Ectodermal cell (in vitro differentiated cells): ENCODE data around the gene FIGN.

Experiments
- H3K27ac ChIP-seq: 2 replicates; pipeline ENCODE4 v1.7.0; 2013; ENCODE audit warnings: mild to moderate bottlenecking, low read depth, low read length; ENCODE audit not compliant: insufficient read depth, poor library complexity, severe bottlenecking
- H3K27me3 ChIP-seq: 2 replicates; pipeline ENCODE4 v1.7.0; 2013; ENCODE audit warnings: mild to moderate bottlenecking, low read length; ENCODE audit not compliant: insufficient read depth, control insufficient read depth, poor library complexity, severe bottlenecking
- H3K36me3 ChIP-seq: one replicate; pipeline ENCODE4 v1.7.0; 2013; ENCODE audit warnings: low read length; ENCODE audit not compliant: control insufficient read depth, insufficient read depth
- H3K4me1 ChIP-seq: one replicate; pipeline ENCODE4 v1.7.0; 2013; ENCODE audit warnings: low read length; ENCODE audit not compliant: control insufficient read depth, insufficient read depth
- H3K4me3 ChIP-seq: 2 replicates; pipeline ENCODE4 v1.7.0; 2013; ENCODE audit warnings: low read depth, low read length, control low read depth; ENCODE audit not compliant: insufficient read depth
- H3K9me3 ChIP-seq: 2 replicates; pipeline ENCODE4 v1.7.0; 2013; ENCODE audit warnings: mild to moderate bottlenecking, low read length, moderate library complexity; ENCODE audit not compliant: control insufficient read depth
- WGBS, 2 experiments: methylation state at CpG; one replicate each; pipeline ENCODE4 v1.1.7; 2013; ENCODE audit warnings: missing lambda C conversion rate in 2 of 2; 5-methylcytosine and 5-hydroxymethylcytosine counted together

Gene FIGN

DNA sequence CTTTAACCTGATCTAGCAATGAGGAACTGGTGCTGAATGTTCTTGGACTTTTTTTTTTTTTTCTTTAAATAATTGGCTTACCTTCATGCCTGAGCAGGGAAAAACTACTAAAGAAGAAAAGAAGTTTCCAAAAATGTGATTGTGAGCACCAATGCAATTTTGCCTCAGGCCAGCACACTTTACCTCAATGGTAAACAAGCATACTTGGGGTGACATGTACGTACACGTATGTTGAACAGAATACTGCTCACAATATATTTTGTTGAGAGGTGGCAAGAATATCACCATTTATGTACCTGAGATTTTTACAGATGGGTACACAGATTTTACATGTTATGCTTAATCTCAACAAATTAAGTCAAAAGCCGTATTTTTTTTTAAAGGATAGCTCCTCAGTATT lies 144.3 kb downstream of the FIGN start:
- no peaks in the 10 kb centered on the region for H3K36me3 ChIP-seq
- 91 to 100% methylated on average over 3 of the region's 3 CpGs for WGBS, 2 experiments
- peaks cover 26% of the 10 kb centered on the region for H3K4me1 ChIP-seq
- no peaks in the 10 kb centered on the region for H3K9me3 ChIP-seq
- H3K27me3 ChIP-seq, result no peaks in the 10 kb centered on the region
- no peak overlapping the region for H3K27ac ChIP-seq
- no peak overlapping the region for H3K4me3 ChIP-seq

DNA sequence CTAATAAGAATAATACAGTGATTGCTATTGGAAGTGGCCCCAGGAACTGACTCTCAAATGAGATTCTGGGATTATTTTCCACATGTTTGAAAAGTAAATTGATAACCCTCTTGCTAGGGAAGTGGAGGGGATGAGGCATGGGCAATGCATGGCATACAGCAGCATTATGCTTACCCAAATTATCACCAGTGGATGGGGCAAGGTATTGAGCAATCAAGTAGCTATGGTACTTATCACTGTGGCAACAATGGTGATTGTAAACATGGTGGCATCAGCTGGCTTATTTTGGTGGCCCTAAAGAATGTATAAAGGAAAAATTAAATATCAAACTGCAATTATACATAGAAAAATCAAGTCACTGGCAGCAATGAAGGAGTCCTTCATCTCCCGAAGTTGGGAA lies 155.1 kb downstream of the FIGN start:
- Histone ChIP-seq H3K36me3 (no peaks in the 10 kb centered on the region), H3K4me1 (no peaks in the 10 kb centered on the region), H3K27ac (no peak overlapping the region), H3K4me3 (no peak overlapping the region), H3K9me3 (no peaks in the 10 kb centered on the region), H3K27me3 (no peaks in the 10 kb centered on the region)
- WGBS, 2 experiments, result 86 to 94% methylated on average over 1 of the region's 1 CpG

DNA sequence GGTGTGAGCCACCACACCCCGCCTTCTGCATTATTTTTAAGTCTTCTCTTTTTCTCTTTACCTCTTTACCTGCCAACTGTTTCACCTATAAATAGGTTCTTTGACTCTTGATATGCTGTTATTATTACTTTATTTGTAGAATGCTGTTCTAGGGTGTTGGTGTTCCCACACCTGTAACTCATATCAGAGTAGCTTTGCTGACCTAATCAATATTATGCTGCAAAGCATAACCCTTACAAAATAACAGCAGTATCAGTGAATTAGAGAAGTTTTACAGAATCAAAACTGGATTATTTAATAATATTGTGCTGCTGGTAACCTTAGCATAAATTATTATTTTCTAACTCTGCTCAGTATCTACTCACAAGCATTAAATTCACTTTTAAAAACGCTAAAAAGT lies 161.5 kb downstream of the FIGN start:
- no peaks in the 10 kb centered on the region for H3K4me1 ChIP-seq
- no peaks in the 10 kb centered on the region for H3K27me3 ChIP-seq
- no peak overlapping the region for H3K27ac ChIP-seq
- no peak overlapping the region for H3K4me3 ChIP-seq
- H3K36me3 ChIP-seq, result no peaks in the 10 kb centered on the region
- WGBS, 2 experiments, result 90 to 91% methylated on average over 2 of the region's 2 CpGs
- H3K9me3 ChIP-seq, result no peaks in the 10 kb centered on the region

DNA sequence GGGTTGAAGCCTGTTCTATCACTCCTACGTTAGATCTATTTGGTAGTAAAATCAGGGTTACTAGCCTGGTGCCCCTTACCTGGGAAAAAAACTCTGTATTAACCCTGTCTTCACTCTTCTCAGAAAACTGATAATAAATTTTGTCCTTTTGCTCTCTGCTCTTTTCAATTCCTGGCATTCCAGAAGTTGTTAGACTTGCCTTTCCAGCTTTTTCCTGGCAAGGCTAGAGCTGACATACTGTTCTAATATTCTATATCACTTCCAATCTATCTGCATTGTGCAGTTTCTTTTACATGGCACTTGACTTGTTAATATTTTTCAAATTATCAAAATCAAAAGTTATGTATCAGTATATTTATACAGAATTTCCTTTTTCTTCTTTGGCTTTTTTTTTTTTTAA lies 162.2 kb downstream of the FIGN start:
- Histone ChIP-seq H3K9me3 (no peaks in the 10 kb centered on the region), H3K27me3 (no peaks in the 10 kb centered on the region), H3K36me3 (no peaks in the 10 kb centered on the region), H3K4me1 (no peaks in the 10 kb centered on the region), H3K4me3 (no peak overlapping the region), H3K27ac (no peak overlapping the region)
- WGBS, 2 experiments, result 94 to 96% methylated on average over 1 of the region's 1 CpG

DNA sequence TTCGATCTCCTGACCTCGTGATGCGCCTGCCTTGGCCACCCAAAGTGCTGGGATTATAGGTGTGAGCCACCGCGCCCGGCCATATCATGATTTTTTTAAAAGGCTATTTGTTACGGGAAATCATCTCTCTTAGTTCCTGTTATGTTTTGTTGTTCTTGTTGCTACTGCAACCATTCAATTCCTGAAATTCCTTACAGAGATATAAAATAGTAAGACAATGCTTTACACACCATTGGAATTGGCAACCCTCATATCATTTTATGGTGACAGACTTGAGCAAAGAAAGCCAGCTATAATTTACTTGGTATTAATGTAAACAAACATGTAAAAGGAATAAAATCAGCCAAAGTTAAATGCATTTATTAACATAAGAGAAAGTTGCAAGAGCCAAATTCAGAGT lies 163.0 kb downstream of the FIGN start:
- Histone ChIP-seq H3K27ac (no peak overlapping the region), H3K36me3 (no peaks in the 10 kb centered on the region), H3K4me1 (no peaks in the 10 kb centered on the region), H3K4me3 (no peak overlapping the region), H3K9me3 (no peaks in the 10 kb centered on the region), H3K27me3 (no peaks in the 10 kb centered on the region)
- 92 to 94% methylated on average over 7 of the region's 7 CpGs for WGBS, 2 experiments

DNA sequence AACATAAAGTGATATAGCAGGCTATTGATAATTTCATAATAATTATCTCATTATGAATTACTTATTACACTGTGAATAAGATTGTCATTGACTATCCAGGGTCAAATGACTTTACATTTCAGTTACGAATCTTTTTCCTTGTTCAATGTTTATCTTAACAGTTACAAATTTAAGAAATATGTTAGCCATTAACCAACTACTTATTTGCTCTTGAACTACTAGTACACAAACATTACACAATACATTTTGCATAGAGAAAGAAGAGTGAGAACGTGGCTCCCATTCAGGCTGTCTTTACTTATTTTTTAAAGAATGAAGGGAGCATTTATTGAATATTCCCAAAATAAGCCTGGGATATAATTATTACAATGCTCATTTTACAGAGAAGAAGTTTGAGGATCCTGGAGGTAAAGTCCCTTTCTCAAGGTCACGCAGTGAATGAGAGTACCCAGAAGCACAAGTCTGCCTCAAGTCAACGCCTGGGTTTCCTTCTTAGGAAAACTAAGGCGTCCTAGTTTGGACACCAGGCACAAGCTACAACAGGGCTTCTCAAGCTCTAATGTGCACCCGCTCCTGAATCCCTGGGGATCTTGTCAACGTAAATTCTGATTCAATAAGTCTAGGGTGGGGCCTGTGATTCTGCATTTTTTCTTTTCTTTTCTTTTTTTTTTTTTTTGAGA lies 164.2 kb downstream of the FIGN start:
- no peaks in the 10 kb centered on the region for H3K4me1 ChIP-seq
- 93 to 94% methylated on average over 5 to 6 of the region's 7 CpGs for WGBS, 2 experiments
- H3K4me3 ChIP-seq, result no peak overlapping the region

DNA sequence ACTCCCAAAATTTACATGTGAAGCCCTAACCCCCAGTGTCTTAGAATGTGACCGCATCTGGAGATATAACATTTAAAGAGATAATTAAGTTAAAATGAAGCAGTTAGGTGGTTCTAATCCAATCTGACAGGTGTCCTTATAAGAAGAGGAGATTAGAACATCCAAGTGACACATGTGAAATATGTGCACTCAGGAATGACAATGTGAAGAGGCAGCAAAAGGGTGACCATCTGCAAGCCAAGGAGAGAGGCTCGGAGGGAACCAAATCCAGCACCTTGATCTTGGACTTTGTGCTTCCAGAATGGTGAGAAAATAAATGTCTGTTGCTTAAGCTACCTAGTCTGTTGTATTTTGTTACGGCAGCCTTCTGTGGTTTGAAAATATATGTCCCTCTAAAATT lies 165.4 kb downstream of the FIGN start:
- no peaks in the 10 kb centered on the region for H3K4me1 ChIP-seq
- no peaks in the 10 kb centered on the region for H3K9me3 ChIP-seq
- H3K27ac ChIP-seq, result no peak overlapping the region
- WGBS, 2 experiments, result 95% methylated on average over 3 of the region's 3 CpGs
- H3K27me3 ChIP-seq, result no peaks in the 10 kb centered on the region
- H3K36me3 ChIP-seq, result no peaks in the 10 kb centered on the region
- H3K4me3 ChIP-seq, result no peak overlapping the region

More for the DNA sequence above, 164.2 kb downstream of the FIGN start:
- no peaks in the 10 kb centered on the region for H3K9me3 ChIP-seq
- H3K27ac ChIP-seq, result no peak overlapping the region
- H3K36me3 ChIP-seq, result no peaks in the 10 kb centered on the region
- H3K27me3 ChIP-seq, result no peaks in the 10 kb centered on the region

DNA sequence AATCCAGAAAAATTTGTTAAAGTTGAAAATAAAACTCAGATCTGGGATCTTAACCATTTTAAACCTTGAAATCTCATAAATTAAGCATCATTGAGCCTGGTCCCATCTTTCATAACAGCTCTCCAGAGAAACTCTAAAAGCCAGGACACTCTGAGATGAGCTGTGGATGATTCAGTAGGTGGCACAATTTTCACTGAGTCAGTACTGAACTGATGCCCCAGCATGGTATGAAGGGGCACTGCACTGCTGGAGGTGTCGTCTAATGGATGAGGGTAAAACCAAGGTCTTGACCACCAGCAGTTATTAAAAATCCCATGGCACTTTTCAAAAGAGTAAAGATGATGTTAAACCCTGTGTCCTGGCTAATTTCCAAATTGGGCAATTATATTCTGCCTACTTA lies 170.6 kb downstream of the FIGN start:
- Histone ChIP-seq H3K27me3 (no peaks in the 10 kb centered on the region), H3K4me3 (no peak overlapping the region), H3K27ac (no peak overlapping the region), H3K36me3 (no peaks in the 10 kb centered on the region), H3K4me1 (no peaks in the 10 kb centered on the region), H3K9me3 (no peaks in the 10 kb centered on the region)
- 82 to 100% methylated on average over 1 of the region's 1 CpG for WGBS, 2 experiments

DNA sequence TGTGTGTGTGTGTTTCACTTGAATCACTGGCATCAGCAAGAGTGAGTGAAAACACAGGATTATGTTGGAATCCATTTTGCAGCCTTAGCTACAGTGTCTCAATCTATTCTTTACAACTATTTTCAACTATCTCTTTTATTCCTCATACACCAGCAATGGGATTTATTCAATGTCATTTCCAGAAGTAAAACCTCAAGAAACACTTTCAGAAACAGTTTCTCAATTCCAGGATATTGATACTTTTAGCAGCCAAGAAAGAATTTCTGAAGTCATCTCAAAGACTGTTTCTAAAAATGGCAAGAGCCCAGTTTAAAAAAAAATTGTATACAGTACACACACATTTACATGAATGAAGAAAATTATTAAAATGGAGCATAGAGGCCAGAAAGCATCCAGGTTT lies 171.6 kb downstream of the FIGN start:
- H3K4me1 ChIP-seq, result no peaks in the 10 kb centered on the region
- no peaks in the 10 kb centered on the region for H3K9me3 ChIP-seq
- H3K27me3 ChIP-seq, result no peaks in the 10 kb centered on the region
- H3K27ac ChIP-seq, result no peak overlapping the region
- H3K4me3 ChIP-seq, result no peak overlapping the region
- H3K36me3 ChIP-seq, result no peaks in the 10 kb centered on the region

DNA sequence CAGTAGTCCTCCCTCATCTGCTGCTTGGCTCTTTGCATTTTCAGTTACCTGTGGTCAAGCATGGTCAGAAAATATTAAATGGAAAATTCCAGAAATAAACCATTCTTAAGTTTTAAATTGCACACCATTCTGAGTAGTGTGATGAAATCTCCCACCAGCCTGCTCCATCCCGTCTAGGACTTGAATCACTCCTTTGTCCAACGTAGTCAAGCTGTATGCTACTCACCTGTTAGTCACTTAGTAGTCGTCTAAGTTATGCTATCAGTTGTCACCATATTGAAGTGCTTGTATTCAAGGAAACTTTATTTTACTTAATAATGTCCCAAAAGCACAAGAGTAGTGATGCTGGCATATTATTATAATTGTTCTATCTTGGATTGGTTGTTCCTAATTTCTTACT lies 172.5 kb downstream of the FIGN start:
- no peak overlapping the region for H3K4me3 ChIP-seq
- H3K36me3 ChIP-seq, result no peaks in the 10 kb centered on the region
- peaks cover 8% of the 10 kb centered on the region for H3K4me1 ChIP-seq
- no peaks in the 10 kb centered on the region for H3K27me3 ChIP-seq
- 97 to 100% methylated on average over 2 to 3 of the region's 3 CpGs for WGBS, 2 experiments
- H3K27ac ChIP-seq, result no peak overlapping the region
- H3K9me3 ChIP-seq, result no peaks in the 10 kb centered on the region
